GM19452 (cell line): ENCODE data around the gene POM121L2.

Experiments
- ATAC-seq: cut with Tn5 transposase; IDR thresholded peaks from one replicate; pipeline ENCODE4 v1.9.1; 2021; ENCODE audit not compliant: unreplicated experiment

Gene POM121L2

DNA sequence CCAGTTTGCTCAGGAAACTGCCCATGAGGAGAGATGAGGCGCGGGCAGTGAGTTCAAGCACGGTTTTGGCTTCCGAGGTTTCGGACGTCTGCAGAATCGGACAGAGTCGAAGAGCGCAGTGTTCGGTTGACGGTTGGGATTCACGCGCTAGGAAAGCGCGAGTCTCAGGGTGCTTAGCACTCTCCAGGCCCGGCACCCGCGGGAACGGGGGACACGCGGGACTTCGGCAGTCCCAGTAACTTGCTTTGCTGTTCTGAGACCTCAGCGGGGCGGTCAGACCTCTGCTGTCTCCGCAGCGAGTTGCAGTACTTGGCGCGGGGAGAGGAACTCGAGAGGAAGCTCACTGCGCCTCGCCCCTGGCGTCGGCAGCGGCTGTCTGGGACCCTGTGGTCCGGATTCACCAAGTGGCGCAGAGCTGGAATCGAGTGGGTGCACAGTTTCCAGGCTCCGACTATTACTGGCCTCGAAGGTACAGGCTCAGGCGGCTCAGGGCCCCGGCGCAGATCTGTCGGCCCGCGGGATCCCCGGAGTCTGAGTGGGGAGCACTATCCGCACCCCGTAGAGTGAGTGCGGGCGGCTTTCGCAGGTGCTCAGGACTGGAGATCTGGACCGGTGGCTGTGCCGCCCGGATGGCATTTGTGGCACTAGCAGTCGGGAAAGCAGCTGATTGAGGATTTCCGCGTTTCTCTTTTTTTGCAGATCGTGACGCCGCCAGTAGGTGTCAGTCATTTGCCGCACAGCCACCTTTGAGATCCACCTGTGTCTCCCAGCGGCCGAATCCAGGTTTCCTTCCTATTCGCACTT is at the start of gene POM121L2:
Gene POM121L2 (minus strand): TSS at position 128 of the 804 bp plus-strand sequence. CDS start 103 bp downstream, at position 25.
- ATAC-seq = no peak

- no peak for ATAC-seq
Observed at GRCh38 chr6:27359231-27359630, 47.2 kb upstream of the POM121L2 start.

DNA sequence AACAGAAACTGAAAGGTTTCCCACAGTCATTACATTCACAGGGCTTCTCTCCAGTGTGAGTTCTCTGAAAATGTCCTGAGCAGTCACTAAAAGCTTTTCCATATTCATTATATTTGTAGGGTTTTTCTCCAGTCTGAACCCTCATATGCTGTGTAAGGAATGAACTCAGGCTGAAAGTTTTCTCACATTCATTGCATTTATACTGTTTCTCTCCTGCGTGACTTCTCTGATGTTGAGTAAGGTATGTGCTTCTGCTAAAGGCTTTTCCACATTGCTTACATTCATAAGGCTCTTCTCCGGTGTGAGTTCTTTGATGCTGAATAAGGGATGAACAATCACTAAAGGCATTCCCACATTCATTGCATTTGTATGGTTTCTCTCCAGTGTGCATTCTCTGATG is 46.7 kb upstream of the POM121L2 start:
- no peak for ATAC-seq

GRCh38 chr6:27352850-27353249 is 40.8 kb upstream of the POM121L2 start:
- no peak for ATAC-seq

GRCh38 chr6:27334141-27334540 is 22.1 kb upstream of the POM121L2 start:
- no peak for ATAC-seq

DNA sequence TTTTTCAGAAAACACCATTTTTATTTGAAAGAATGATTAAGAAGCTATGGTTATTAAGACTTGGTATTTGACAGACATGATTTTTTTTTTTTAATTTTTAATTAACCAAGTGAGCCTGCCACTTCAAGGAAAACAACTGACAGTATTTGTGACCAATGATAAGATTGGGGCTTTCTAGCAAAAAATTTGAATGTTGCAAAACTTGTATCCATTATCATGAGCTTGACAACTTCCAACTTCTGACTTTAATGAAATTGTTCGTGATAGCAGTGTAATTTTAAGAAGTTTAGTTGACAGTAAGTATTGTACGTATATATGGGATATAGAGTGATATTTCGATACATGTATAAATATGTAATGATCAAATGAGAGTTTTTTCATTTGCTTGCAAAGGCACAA is 21.6 kb upstream of the POM121L2 start:
- ATAC-seq = no peak

DNA sequence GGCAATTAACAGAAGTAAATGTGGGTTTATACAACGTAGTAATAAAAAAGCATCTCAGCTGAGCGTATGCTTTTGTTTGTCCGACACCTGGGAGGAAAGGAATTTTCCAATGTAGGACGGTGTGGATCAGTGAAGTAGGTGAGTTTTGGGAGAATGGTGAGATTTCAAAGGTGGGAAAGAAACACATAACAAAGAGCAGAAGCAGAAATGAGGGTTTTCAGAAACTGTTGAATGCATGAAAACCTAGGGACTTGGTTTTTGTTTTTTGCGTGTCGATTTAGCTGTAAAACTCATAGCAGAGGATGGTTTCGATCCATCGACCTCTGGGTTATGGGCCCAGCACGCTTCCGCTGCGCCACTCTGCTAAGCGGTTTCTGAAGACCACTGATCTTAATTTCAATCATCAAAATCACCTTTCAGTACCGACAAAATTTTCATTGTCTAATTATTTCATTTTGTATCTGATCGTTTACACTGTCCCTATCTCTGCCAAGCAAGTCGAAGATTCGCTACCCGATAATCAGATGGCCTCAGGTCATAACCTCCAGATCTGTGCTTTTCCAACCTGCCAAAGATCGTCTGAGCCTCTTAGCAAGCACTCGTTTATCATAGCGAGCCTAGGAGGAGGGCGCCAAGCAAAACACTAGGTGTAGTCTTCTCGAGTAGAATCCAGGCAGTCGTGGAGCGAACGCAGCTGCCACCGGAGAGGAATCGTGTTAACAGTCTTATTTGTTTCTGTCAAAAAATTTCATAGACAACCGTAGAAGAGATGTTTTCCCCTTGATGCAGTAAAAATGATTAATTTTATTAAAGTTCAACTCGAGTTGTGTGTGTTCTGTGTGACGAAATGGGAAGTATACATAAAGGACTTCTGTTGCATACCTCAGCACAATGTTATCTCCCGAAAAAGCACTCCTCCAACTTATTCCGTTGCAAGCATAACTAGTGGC is 20.9 kb upstream of the POM121L2 start:
- no peak for ATAC-seq

DNA sequence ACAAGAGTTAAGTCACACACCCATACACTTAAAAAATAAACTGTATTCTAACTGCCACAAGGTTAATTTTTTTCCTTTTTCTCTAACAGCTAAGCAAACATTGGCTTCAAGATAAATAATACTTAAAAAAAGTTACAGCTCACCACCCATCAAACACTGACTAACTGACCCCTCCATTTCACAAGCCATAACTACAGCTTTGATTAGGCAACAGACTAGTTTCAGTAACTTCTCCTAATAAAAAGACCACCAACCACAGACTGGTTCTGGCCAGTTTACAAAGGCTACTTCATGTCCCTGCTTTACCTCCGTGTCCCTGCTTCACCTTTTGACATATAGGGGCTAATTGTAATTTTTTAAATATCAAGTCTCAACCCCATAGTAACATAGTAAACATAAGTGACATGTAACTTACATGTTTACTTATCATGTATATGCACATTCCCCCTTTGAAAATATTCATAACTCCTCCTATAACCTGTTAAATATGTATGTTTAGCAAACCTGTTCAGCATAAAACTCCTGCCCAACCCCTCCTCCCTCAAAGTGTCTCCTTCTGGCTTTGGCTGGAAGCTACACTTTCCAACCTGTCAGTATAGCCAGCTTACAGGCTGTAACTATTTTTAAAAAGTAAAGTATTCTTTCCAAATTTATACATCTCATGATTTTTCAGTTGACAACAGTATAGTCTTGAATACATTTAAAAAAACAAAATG is 15.1 kb upstream of the POM121L2 start:
- ATAC-seq = no peak

- ATAC-seq = no peak
Observed at GRCh38 chr6:27321901-27322300, 9.8 kb upstream of the POM121L2 start.

GRCh38 chr6:27321370-27321769 is 9.3 kb upstream of the POM121L2 start:
- ATAC-seq = no peak

GRCh38 chr6:27318973-27319372 is 6.9 kb upstream of the POM121L2 start:
- ATAC-seq = no peak

GRCh38 chr6:27314046-27314445 is 2.0 kb upstream of the POM121L2 start:
- ATAC-seq = no peak

DNA sequence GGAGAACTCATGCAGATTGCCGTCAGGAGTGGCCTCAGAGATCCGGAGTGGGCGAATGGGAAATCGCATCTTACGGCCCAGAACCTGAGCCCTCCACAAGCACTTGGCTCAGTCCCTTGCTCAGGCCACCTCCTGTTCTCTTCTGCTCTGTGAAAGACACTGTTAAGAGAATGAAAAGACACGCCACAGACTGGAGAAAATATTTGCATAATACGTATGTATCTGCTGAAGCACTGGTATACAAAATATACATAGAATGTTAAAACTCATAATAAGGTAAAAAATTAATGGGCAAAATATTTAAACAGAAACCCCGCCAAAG is 838 bp upstream of the POM121L2 start:
- no peak for ATAC-seq

- no peak for ATAC-seq
Observed at GRCh38 chr6:27311806-27312145, 297 bp downstream of the POM121L2 start.

DNA sequence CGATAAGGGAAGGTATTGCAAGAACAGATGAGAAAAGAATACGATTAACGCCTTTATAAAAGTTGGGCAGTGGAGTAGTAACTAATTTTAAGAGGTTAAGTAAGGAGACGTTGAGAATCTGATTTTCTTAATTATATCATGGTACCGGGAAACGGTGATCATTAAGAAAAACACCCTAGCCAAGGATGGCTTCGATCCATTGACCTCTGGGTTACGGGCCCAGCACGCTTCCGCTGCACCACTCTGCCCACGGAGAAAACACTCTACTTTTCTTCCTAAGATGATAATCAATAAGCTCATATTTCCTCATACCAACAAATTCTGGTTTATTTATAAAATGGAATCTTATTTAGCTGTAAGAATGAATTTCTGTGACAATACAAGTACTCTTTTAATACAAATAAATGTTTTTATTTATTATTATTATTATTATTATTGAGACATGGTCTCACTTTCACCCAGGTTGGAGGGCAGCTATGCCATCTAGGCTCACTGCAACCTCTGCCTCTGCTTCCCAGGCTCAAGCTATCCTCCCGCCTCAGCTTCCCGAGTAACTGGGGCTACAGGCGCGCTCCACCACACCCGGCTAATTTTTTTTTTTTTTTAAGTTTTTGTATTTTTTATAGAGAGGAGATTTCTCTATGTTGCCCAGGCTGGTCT is 8.3 kb downstream of the POM121L2 start:
- ATAC-seq = no peak

GRCh38 chr6:27297857-27298730 is 14.0 kb downstream of the POM121L2 start:
- ATAC-seq = no peak

GRCh38 chr6:27297484-27297856 is 14.6 kb downstream of the POM121L2 start:
- ATAC-seq = no peak

GRCh38 chr6:27296106-27296783 is 15.8 kb downstream of the POM121L2 start:
- ATAC-seq = no peak

- no peak for ATAC-seq
Observed at GRCh38 chr6:27295301-27296079, 16.6 kb downstream of the POM121L2 start.
